Activated T-cell treated with anti-CD3 and anti-CD28 coated beads for 24 hours (primary cell): Measurements from ENCODE around the gene CCDC116.
"Not testable (repeated sequence)": the region's sequence is repeated elsewhere in the genome, so short reads cannot be mapped to it uniquely, and the experiment has no call there.

ENCODE experiments used
- DNase-seq: peaks from one replicate; pipeline ENCODE4 v3.0.0-alpha.2; 2020; ENCODE audit warnings: low read depth

Gene CCDC116

GRCh38 chr22:21609556-21610157, 22.9 kb upstream of the CCDC116 start:
- not testable (repeated sequence) for DNase-seq

- no peak for DNase-seq
These were observed 21.2 kb upstream of the CCDC116 start for GRCh38 chr22:21611210-21611977.

GRCh38 chr22:21612858-21613257, 19.7 kb upstream of the CCDC116 start:
- no peak for DNase-seq

GRCh38 chr22:21613553-21614233, 18.9 kb upstream of the CCDC116 start:
- no peak for DNase-seq

- no peak for DNase-seq
These were observed 16.8 kb upstream of the CCDC116 start for GRCh38 chr22:21615731-21616130.

- DNase-seq: not testable (repeated sequence)
These were observed 15.2 kb upstream of the CCDC116 start for GRCh38 chr22:21617337-21617736.

- no peak for DNase-seq
These were observed 11.5 kb upstream of the CCDC116 start for GRCh38 chr22:21621025-21621424.

- no peak for DNase-seq
These were observed 10.3 kb upstream of the CCDC116 start for GRCh38 chr22:21622011-21622918.

GRCh38 chr22:21622919-21623647, 9.5 kb upstream of the CCDC116 start:
- no peak for DNase-seq

- DNase-seq: no peak
These were observed 9.0 kb upstream of the CCDC116 start for GRCh38 chr22:21623648-21623970.

GRCh38 chr22:21624120-21624879, 8.3 kb upstream of the CCDC116 start:
- peak; percentile 24 for DNase-seq

GRCh38 chr22:21624880-21625791, 7.4 kb upstream of the CCDC116 start:
- DNase-seq: no peak

- DNase-seq: no peak
These were observed 6.4 kb upstream of the CCDC116 start for GRCh38 chr22:21626073-21626734.

GRCh38 chr22:21626735-21627469, 5.7 kb upstream of the CCDC116 start:
- no peak for DNase-seq

- no peak for DNase-seq
These were observed 3.9 kb upstream of the CCDC116 start for GRCh38 chr22:21628386-21629254.

GRCh38 chr22:21629255-21630149, 3.1 kb upstream of the CCDC116 start, which contains the start of gene YDJC:
Gene YDJC, minus strand, starts transcription at chr22:21630022. Its CDS starts 8 bp downstream, at chr22:21630014.
- peak; percentile 93 for DNase-seq
